PC-9 (cell line): ENCODE results near the gene NT5M. TPM values are rescaled to one million over a fixed set of nuclear protein-coding genes. Genes with fewer than 3 reads are reported as not detected.

Experiments
- BruUV-seq: library from RNA; stranded (reverse); fragments of 400-500 nt; replicated peaks from 2 replicates; lab custom pipeline; 2021; lab: Mats Ljungman, UMichigan
- CTCF ChIA-PET: fragments of 300-600 bp; sonication (Branson Sonifier 250); formaldehyde crosslinking; loops from one replicate; lab custom pipeline; 2022; ENCODE audit warnings: antibody characterized with exemption; lab: Charles Lee
- POLR2A ChIA-PET: fragments of 300-600 bp; sonication (Branson Sonifier 250); formaldehyde crosslinking; loops from one replicate; lab custom pipeline; 2022; ENCODE audit warnings: antibody characterized with exemption; ENCODE audit not compliant: unreplicated experiment; lab: Charles Lee
- DNase-seq, 2 experiments: peaks; one replicate each; pipeline versions ENCODE4 v3.0.0 to v3.0.0-alpha.2; 2015 to 2022; ENCODE audit warnings: mixed read lengths in 1 of 2
- H2AFZ ChIP-seq: fragments of 200-600 bp; sonication (generic); 2 replicates; pipeline ENCODE4 v1.8.1; 2017; ENCODE audit warnings: antibody characterized with exemption
- H3F3A ChIP-seq: fragments of 200-600 bp; sonication (generic); 2 replicates; pipeline ENCODE4 v1.8.1; 2017; ENCODE audit warnings: antibody characterized with exemption, mild to moderate bottlenecking, low read depth; ENCODE audit not compliant: insufficient read depth
- H3K27ac ChIP-seq: fragments of 200-600 bp; sonication (generic); 2 replicates; pipeline ENCODE4 v1.6.1; 2016; ENCODE audit warnings: mixed run types
- H3K27me3 ChIP-seq: fragments of 200-600 bp; sonication (generic); 2 replicates; pipeline ENCODE4 v1.6.1; 2016; ENCODE audit warnings: low read depth, mixed run types; ENCODE audit not compliant: insufficient read depth
- H3K36me3 ChIP-seq: fragments of 200-600 bp; sonication (generic); 2 replicates; pipeline ENCODE4 v1.6.1; 2016; ENCODE audit warnings: low read depth, mixed run types
- H3K4me1 ChIP-seq: fragments of 200-600 bp; sonication (generic); replicated peaks from 2 replicates; pipeline ENCODE4 v1.6.1; 2016; ENCODE audit warnings: mixed run types; ENCODE audit not compliant: insufficient read depth
- H3K4me2 ChIP-seq: fragments of 200-600 bp; sonication (generic); 2 replicates; pipeline ENCODE4 v1.6.1; 2017; ENCODE audit warnings: mixed run types
- H3K4me3 ChIP-seq: fragments of 200-600 bp; sonication (generic); 2 replicates; pipeline ENCODE4 v1.6.1; 2016; ENCODE audit warnings: mixed run types
- H3K79me2 ChIP-seq: fragments of 200-600 bp; sonication (generic); 2 replicates; pipeline ENCODE4 v1.6.1; 2017; ENCODE audit warnings: low read depth, mixed run types
- H3K9me2 ChIP-seq: fragments of 200-600 bp; sonication (generic); 2 replicates; pipeline ENCODE4 v1.8.1; 2017; ENCODE audit warnings: mild to moderate bottlenecking; ENCODE audit not compliant: insufficient read depth
- H3K9me3 ChIP-seq: fragments of 200-600 bp; sonication (generic); 2 replicates; pipeline ENCODE4 v1.8.1; 2016; ENCODE audit warnings: low read depth; ENCODE audit not compliant: insufficient read depth
- H4K20me1 ChIP-seq: fragments of 200-600 bp; sonication (generic); 2 replicates; pipeline ENCODE4 v1.8.1; 2017; ENCODE audit not compliant: insufficient read depth
- CTCF ChIP-seq: fragments of 200-600 bp; sonication (generic); conservative IDR thresholded peaks from 2 replicates; pipeline ENCODE4 v1.6.1; 2017; ENCODE audit warnings: mixed run types, antibody characterized with exemption, mild to moderate bottlenecking, moderate library complexity
- EZH2 ChIP-seq: fragments of 200-600 bp; sonication (generic); IDR thresholded peaks from 2 replicates; pipeline ENCODE4 v1.8.0; 2017; ENCODE audit warnings: antibody characterized with exemption, low read depth
- intact Hi-C: fragments of 100-400 bp; cut with micrococcal nuclease; formaldehyde crosslinking; loops from one replicate; pipeline ENCODE4 v1.10.0; 2022; ENCODE audit not compliant: unreplicated experiment
- total RNA-seq: library from RNA; stranded (reverse); gene quantifications from 2 replicates; pipeline ENCODE4 v1.2.3, GENCODE V29; 2021

The NT5M gene
- total RNA-seq, 1 experiment from 2014 or later: 6.2 TPM

- no peak overlapping the region for H3K4me3 ChIP-seq
- no peaks in the 10 kb centered on the region for H3F3A ChIP-seq
- H3K27ac ChIP-seq: no peak overlapping the region
- no peaks in the 10 kb centered on the region for H3K79me2 ChIP-seq
- POLR2A ChIA-PET: no interaction called here
- H3K4me1 ChIP-seq: no peaks in the 10 kb centered on the region
- BruUV-seq: no TSS peak
- no peak overlapping the region for H3K4me2 ChIP-seq
- H3K27me3 ChIP-seq: peaks cover 50% of the 10 kb centered on the region
- no peaks in the 10 kb centered on the region for H3K9me2 ChIP-seq
- no peak overlapping the region for H2AFZ ChIP-seq
- H4K20me1 ChIP-seq: no peaks in the 10 kb centered on the region
- DNase-seq: no peak
- TF ChIP-seq CTCF (no peak), EZH2 (no peak)
- H3K36me3 ChIP-seq: no peaks in the 10 kb centered on the region
- CTCF ChIA-PET: no interaction called here
- intact Hi-C loops: no loop called here
- H3K9me3 ChIP-seq: peaks cover 4% of the 10 kb centered on the region; the same call in 1 of the 2 replicates
Measured at GRCh38 chr17:17366235-17366634, 63.1 kb downstream of the NT5M start.

- Histone ChIP-seq H4K20me1 (no peaks in the 10 kb centered on the region), H3K9me2 (no peaks in the 10 kb centered on the region), H3K4me2 (no peak overlapping the region), H3F3A (no peaks in the 10 kb centered on the region), H3K36me3 (no peaks in the 10 kb centered on the region), H3K4me1 (no peaks in the 10 kb centered on the region), H3K4me3 (no peak overlapping the region), H3K27ac (no peak overlapping the region), H3K9me3 (peaks cover 4% of the 10 kb centered on the region; the same call in 1 of the 2 replicates), H2AFZ (no peak overlapping the region), H3K79me2 (no peaks in the 10 kb centered on the region), H3K27me3 (peaks cover 55% of the 10 kb centered on the region)
- POLR2A ChIA-PET: interaction anchor here (0.6 kb wide), 1 partner anchor 637 kb away, joined by 3 read pairs; no protein-coding TSS in a partner anchor
- no peak for DNase-seq
- CTCF ChIA-PET: interaction anchor here (0.6 kb wide), 1 partner anchor 207 kb away, joined by 8 read pairs; no protein-coding TSS in a partner anchor
- intact Hi-C loops: no loop called here
- BruUV-seq: no TSS peak
- no peak for TF ChIP-seq CTCF
- no peak for TF ChIP-seq EZH2
Measured at GRCh38 chr17:17366941-17367875, 64.0 kb downstream of the NT5M start.

- no peak for TF ChIP-seq EZH2
- no peak for TF ChIP-seq CTCF
- Histone ChIP-seq H3K79me2 (no peaks in the 10 kb centered on the region), H4K20me1 (no peaks in the 10 kb centered on the region), H3K36me3 (no peaks in the 10 kb centered on the region), H3K9me3 (peaks cover 4% of the 10 kb centered on the region; the same call in 1 of the 2 replicates), H3F3A (no peaks in the 10 kb centered on the region), H3K4me2 (no peak overlapping the region), H3K9me2 (no peaks in the 10 kb centered on the region), H3K4me1 (no peaks in the 10 kb centered on the region), H3K27ac (no peak overlapping the region), H2AFZ (no peak overlapping the region), H3K27me3 (peaks cover 55% of the 10 kb centered on the region), H3K4me3 (no peak overlapping the region)
- ChIA-PET POLR2A (no interaction called here), CTCF (no interaction called here)
- BruUV-seq: no TSS peak
- intact Hi-C loops: no loop called here
- DNase-seq: no peak
Measured at GRCh38 chr17:17367931-17368330, 64.8 kb downstream of the NT5M start.
